ENCODE measurements around the gene ANKH. TPM values are rescaled to one million over a fixed set of nuclear protein-coding genes. Genes with fewer than 3 reads are reported as not detected.

ANKH gene
- polyA plus RNA-seq, 1 donor: 85.6 TPM

GRCh38 chr5:14660833-14661232 lies 210.7 kb downstream of the ANKH start:
- Histone ChIP-seq H3K27me3 (ENCODE audit: control insufficient read depth, insufficient read depth, low read length) (no peaks in the 10 kb centered on the region), H3K9me3 (ENCODE audit: control insufficient read depth, low read depth, low read length) (no peaks in the 10 kb centered on the region), H3K4me1 (ENCODE audit: control insufficient read depth, insufficient read depth, low read length) (peaks cover 11% of the 10 kb centered on the region), H3K27ac (ENCODE audit: low read length) (no peak overlapping the region), H3K4me3 (ENCODE audit: low read length) (no peak overlapping the region), H3K36me3 (ENCODE audit: control insufficient read depth, insufficient read depth, low read length) (no peaks in the 10 kb centered on the region)
- DNase-seq: no peak
- WGBS (ENCODE audit: insufficient coverage, low lambda C conversion rate): 80% methylated on average over 2 of the region's 2 CpGs

DNA sequence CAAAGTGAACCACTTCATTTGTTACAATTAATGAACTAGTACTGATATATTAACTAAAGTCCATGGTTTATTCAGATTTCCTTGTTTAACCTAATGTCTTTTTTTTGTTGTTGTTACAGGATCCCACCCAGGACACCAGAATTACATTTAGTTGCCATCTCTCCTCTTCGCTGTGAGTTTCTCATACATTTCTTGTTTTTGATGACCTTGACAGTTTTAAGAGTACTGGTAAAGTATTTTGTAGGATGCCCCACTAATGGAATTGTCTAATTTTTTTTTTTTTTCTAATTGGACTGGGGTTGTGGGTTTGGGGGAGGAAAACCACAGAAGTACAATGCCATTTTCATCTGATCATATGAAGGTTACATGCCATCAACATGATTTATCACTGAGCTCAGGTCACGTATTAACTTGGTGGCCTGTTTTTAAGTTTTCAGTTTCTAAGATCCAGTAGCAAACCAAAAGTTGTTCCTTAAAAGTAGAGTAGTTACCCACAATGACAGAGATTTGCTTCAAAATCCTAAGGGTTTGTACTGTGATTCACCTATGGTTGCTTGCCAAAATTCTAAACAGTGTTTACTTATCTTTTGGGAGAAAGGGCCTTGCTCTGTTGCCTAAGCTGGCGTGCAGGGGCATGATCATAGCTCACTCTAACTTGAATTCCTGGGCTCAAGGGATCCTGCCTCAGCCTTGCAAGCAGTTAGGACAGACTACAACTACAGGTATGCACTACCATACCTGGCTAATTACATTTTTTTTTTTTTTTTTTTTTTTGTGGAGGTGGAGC lies 211.6 kb downstream of the ANKH start:
- no peaks in the 10 kb centered on the region for H3K36me3 ChIP-seq (ENCODE audit: control insufficient read depth, insufficient read depth, low read length)
- no CpG with 5 or more reads among the region's 3 CpGs for WGBS (ENCODE audit: insufficient coverage, low lambda C conversion rate)
- H3K27ac ChIP-seq (ENCODE audit: low read length): no peak overlapping the region
- H3K27me3 ChIP-seq (ENCODE audit: control insufficient read depth, insufficient read depth, low read length): no peaks in the 10 kb centered on the region
- no peaks in the 10 kb centered on the region for H3K9me3 ChIP-seq (ENCODE audit: control insufficient read depth, low read depth, low read length)
- no peak overlapping the region for H3K4me3 ChIP-seq (ENCODE audit: low read length)
- DNase-seq: no peak
- peaks cover 7% of the 10 kb centered on the region for H3K4me1 ChIP-seq (ENCODE audit: control insufficient read depth, insufficient read depth, low read length)

DNA sequence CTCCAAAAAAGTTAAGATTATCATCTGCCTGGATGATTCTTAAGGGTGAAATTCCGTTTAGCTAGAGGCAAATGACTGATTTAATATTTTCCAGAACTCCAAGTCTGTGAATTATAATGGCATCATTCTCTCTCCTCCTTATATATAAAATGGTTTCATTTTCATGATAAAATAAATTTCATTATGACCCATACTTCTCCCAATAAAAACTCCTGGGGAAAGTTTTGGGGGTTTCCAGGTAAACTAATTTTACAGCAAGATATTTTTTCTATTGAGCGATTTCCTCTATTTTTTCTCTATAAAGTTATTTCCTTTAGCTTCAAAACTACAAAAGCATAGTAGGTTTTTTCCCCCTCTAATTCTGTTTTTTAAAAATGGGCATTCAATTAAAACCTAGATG lies 214.7 kb downstream of the ANKH start:
- Histone ChIP-seq H3K9me3 (ENCODE audit: control insufficient read depth, low read depth, low read length) (no peaks in the 10 kb centered on the region), H3K27me3 (ENCODE audit: control insufficient read depth, insufficient read depth, low read length) (no peaks in the 10 kb centered on the region), H3K4me3 (ENCODE audit: low read length) (no peak overlapping the region), H3K27ac (ENCODE audit: low read length) (no peak overlapping the region), H3K36me3 (ENCODE audit: control insufficient read depth, insufficient read depth, low read length) (no peaks in the 10 kb centered on the region), H3K4me1 (ENCODE audit: control insufficient read depth, insufficient read depth, low read length) (no peaks in the 10 kb centered on the region)
- no peak for DNase-seq
- WGBS (ENCODE audit: insufficient coverage, low lambda C conversion rate): 42% methylated on average over 2 of the region's 2 CpGs

DNA sequence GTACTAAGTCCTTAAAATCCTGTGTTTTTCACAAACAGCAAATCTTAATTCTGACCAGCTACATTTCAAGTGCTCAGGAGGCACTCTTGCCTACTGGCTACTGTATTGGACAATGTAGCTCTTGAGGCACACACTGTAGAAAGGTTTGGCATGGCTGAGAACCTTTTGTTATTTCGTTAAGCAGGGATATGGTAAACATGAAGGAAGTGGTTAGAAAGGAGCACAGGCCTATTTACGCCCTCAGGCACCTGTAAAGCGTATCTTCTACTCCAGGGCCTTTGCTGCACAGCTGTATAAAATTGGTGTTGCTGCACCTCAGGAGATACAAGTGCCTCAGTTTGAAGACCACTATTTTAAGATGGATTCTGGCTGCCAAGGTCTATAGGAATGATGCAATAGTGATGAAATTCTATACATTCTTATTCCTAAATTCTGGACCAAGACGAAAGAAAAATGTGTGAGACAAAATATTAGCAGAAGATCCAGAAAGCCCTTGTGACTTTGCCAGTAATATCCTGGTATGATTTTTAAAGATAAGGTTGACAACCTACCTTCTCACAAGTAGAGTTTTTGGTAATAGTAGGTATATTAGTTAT lies 216.3 kb downstream of the ANKH start:
- Histone ChIP-seq H3K4me1 (ENCODE audit: control insufficient read depth, insufficient read depth, low read length) (no peaks in the 10 kb centered on the region), H3K9me3 (ENCODE audit: control insufficient read depth, low read depth, low read length) (no peaks in the 10 kb centered on the region), H3K4me3 (ENCODE audit: low read length) (no peak overlapping the region), H3K27ac (ENCODE audit: low read length) (no peak overlapping the region), H3K36me3 (ENCODE audit: control insufficient read depth, insufficient read depth, low read length) (no peaks in the 10 kb centered on the region), H3K27me3 (ENCODE audit: control insufficient read depth, insufficient read depth, low read length) (no peaks in the 10 kb centered on the region)
- no peak for DNase-seq
- no CpG with 5 or more reads among the region's 4 CpGs for WGBS (ENCODE audit: insufficient coverage, low lambda C conversion rate)

Other genes starting within 250 kb of the ANKH start
- gene OTULIN, start 207.1 kb downstream of the ANKH start, polyA plus RNA-seq: 21.5 TPM